NCI-H1417 (cell line): ENCODE data around the gene CHST10.
A peak's percentile ranks its signal among the peaks of the same experiment; 100 is the strongest.
"Not testable (repeated sequence)": the region's sequence is repeated elsewhere in the genome, so short reads cannot be mapped to it uniquely, and the experiment has no call there.

ENCODE experiments used
- DNase-seq, 3 experiments: peaks; one replicate each; lab custom pipeline; 2025; lab: John Stamatoyannopoulos, UW

CHST10 gene

GRCh38 chr2:100394111-100394641 is 23.3 kb downstream of the CHST10 start:
- DNase-seq: no peak

DNA sequence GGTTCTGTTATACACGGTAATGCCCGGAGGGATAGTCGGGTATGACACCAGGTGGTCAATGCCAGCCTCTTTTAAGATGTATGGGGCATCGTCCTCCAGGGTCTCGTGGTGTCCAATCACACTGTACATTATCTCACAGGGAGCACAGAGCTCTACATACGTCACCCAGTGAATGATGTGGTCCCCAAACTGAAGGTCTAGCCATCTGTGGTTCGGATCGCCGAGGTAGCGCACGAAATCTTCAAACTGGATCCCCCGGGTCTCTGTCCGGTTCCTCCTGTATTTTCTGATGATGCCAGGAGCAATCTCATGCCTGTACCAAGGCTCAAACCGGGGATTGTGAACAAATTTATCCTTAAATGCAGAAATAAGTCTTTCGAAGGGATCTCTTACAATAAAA is 24.1 kb downstream of the CHST10 start:
- no peak for DNase-seq

- DNase-seq: no peak
Measured at GRCh38 chr2:100392715-100393114, 24.8 kb downstream of the CHST10 start.

- DNase-seq: no peak
Measured at GRCh38 chr2:100391735-100392515, 25.5 kb downstream of the CHST10 start.

DNA sequence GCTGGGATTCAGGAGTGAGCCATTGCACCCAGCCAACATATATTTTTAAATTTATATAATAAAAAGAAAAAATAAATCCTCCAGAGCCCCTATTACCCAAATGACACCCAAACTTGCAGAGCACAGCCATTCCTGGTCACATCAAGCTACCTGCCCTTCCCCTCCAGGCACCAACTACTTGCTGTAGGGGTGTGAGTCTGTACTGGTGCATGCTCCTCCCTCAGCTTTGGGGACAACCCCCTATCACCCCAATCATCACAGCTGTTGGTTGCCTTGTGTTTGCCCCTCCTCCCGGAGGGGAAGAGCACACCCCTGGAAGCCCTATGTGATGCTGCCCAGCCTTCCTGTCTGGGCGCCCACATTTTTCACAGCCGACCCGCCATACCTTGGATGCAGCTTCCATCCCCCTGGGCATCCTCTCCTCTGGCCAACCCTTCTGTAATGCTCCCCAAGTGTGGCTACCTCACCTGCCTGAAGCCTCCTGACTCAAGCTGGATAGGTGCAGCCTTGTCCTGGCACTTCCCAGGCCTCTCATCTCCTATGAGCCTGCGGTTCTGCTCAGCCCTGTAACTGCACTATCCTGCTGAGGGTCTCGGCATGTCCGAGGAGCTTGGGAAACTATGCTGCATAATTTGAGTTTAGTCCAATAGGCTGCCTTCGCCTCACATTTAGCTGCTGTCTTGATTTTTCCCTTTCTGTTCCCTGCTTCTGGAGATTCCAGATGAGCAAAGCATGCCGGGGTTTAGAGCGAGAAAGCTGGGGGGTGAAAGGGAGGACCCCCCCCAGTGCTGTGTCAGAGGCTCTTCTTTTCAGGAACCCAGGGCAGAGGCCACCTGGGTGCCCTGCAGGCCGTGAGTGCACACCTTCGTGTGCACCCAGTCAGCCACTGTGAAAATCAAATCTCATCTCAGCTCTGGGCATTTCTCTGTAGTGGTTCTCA is 27.2 kb downstream of the CHST10 start:
- no peak for DNase-seq

DNA sequence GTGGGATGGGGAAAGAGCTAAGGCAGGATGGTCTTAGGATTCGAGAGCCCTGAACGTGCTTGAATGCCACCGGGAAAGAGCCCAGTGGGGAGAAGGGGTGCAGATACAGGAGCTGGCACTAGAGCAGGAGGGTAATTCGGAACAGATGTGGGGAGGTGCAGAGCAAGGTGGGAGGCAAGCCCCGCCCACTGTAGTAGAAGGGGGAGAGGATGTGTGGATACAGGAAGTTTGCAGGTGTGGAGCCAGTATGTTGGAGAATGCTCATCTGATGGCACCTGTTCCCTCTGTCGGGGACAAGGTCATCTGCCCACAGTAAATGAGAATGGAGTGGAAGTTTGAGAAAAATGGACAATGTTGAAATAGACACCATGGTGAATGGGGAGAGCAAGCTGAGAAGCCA is 28.8 kb downstream of the CHST10 start:
- no peak for DNase-seq

DNA sequence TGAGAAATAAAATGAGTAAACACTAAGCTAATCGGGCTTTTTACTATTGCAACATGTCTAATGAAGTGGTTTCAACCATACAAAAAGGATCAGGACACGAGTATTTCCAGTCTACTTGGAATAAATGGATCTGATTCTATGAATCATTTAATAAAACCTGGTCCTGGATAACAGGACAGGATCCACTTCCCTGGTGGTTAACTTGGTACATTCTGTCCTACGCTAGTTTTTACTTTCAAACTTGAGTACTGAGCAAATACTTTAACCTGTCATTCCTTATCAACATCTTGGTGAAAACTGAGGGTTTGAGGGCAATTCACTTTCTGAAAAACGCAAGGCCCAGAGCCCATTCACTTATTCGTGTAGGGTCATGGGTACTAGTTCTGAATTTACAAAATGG is 33.5 kb downstream of the CHST10 start:
- DNase-seq: no peak

- peak in 1 of 3 experiments; percentile 2 for DNase-seq
Measured at GRCh38 chr2:100383306-100383705, 34.2 kb downstream of the CHST10 start.

DNA sequence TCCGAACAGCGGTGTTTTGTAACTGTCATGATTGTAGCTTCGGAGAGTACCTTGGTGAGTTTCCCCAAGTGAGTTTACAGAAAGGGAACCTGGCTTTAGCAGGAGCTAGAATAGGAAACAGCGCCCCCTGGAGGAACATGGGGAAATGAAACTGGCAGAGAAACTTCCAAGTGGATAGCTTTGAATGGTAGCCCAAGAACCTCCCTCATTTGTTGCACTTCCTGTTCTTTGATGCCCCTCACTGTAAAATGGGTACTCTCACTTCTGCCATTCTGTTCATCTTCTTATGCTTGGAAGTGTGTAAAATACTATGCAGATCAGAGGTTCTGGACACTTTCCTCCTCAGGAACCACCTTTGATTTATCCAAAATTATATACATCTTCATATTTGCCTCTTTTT is 36.2 kb downstream of the CHST10 start:
- DNase-seq: peak; percentile 74 to 88 (median 77)

- DNase-seq: no peak
Measured at GRCh38 chr2:100380681-100381080, 36.8 kb downstream of the CHST10 start.

DNA sequence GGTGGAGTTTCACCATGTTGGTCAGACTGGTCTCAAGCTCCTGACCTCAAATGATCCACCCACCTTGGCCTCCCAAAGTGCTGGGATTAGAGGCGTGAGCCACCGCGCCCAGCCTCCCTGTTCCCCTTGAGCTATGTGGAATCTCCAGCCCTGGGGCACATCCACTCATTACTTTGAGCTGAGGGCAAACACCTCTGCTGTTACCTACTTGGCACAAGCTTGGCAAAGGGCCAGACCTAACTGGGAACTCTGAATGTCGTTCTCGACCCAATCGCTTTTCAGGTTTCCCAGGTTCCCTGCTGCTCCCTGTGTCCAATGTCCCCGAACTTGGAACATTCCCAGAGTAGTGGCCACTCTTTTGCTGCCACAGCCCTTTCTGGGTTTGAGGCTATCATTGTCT is 40.6 kb downstream of the CHST10 start:
- DNase-seq: peak in 1 of 3 experiments; percentile 2

- DNase-seq: no peak
Measured at GRCh38 chr2:100367163-100367562, 50.3 kb downstream of the CHST10 start.

GRCh38 chr2:100365434-100365833 is 52.0 kb downstream of the CHST10 start:
- DNase-seq: peak in 1 of 3 experiments; percentile 2

- not testable (repeated sequence) for DNase-seq
Measured at GRCh38 chr2:100362269-100362668, 55.2 kb downstream of the CHST10 start.

- no peak for DNase-seq
Measured at GRCh38 chr2:100359576-100359975, 57.9 kb downstream of the CHST10 start.

DNA sequence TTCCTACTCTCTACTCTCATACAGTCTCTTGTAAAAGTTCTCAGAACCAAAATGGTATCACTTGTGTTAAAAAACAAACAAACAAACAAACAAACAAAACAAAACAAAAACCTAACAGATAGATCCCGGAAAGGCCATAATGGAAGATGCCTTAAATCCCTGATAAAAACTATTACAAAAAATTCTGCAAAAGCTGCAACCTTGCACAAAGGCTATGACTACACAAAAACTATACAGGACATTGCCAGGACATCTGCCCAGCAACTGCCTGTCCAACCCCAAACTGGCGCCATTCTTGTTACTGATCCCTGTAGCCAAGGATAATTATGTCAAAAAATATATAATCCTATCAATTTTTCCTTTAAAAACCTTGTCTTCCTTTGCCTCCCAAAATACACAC is 58.9 kb downstream of the CHST10 start:
- DNase-seq: no peak

DNA sequence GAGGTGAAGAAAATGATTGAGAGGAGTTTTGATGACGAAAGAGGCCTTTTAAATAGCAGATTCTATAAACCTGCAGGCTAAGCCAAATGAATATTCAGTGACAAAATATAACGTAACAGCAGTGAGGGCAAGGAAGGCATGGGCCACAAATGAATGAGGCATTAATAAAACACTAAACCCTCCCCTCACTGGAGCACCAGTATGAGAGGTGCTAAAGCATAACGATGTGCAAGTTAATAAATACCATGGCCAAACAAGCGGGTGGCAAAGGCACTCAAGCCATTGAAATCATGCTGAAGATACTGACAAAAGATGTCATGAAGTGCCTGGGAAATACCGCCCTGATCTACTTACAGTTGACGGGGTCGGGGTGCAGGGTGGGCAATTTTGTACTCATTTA is 64.9 kb downstream of the CHST10 start:
- DNase-seq: peak in 1 of 3 experiments; percentile 4

DNA sequence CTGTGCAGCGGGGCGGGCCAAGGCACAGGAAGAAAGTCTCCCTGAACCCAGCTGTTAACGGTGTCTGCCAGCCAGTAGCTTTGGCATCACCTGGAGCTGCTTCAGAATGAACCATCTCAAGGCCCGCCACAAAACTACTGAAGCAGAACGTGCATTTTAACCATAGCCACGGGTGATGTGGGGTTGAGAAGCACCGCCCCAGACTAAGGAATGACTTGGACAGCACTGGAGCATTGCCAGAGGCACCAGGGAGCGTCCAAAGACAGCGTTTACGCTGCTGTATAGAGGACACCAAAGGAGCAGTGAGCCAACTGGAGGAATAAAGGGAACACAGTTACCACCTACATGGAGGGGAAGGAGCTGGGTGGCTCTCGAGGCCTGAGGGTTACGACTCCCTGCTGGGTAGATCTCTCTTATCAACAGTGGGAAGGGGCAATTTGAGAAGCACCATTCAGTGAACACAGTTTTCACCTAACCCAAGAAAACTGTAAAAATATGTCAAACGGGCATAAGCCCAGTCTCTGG is 66.7 kb downstream of the CHST10 start:
- DNase-seq: peak in 1 of 3 experiments; percentile 12

GRCh38 chr2:100345144-100345543 is 72.3 kb downstream of the CHST10 start:
- DNase-seq: not testable (repeated sequence)

GRCh38 chr2:100344433-100344832 is 73.0 kb downstream of the CHST10 start:
- DNase-seq: no peak

- not testable (repeated sequence) for DNase-seq
Measured at GRCh38 chr2:100342466-100342865, 75.0 kb downstream of the CHST10 start.
